Activated naive CD8-positive, alpha-beta T cell treated with anti-CD3 and anti-CD28 coated beads, Interleukin-2, amount 50 U/mL, for 24 hours (primary cell): ENCODE data around the gene CDK6.

Experiments used
- ATAC-seq: fragments of 150-1000 bp; cut with Tn5 transposase; one replicate; pipeline ENCODE4 v1.10.0; 2021
- DNase-seq: peaks from one replicate; pipeline ENCODE4 v3.0.0; 2021
- H3K27ac Mint-ChIP-seq: one replicate; pipeline ENCODE4 v1.8.0; 2021; ENCODE audit warnings: mild to moderate bottlenecking, mixed read lengths
- H3K27me3 Mint-ChIP-seq: one replicate; pipeline ENCODE4 v1.8.0; 2021; ENCODE audit warnings: mixed read lengths
- H3K36me3 Mint-ChIP-seq: one replicate; pipeline ENCODE4 v1.8.0; 2021; ENCODE audit warnings: low read depth, mixed read lengths
- H3K4me1 Mint-ChIP-seq: one replicate; pipeline ENCODE4 v1.8.0; 2021; ENCODE audit warnings: mixed read lengths
- H3K4me3 Mint-ChIP-seq: one replicate; pipeline ENCODE4 v1.8.0; 2021; ENCODE audit warnings: mild to moderate bottlenecking, moderate library complexity, mixed read lengths
- H3K9me3 Mint-ChIP-seq: one replicate; pipeline ENCODE4 v1.8.0; 2021; ENCODE audit warnings: mixed read lengths

CDK6 gene

GRCh38 chr7:92725161-92725925 is 111.0 kb downstream of the CDK6 start:
- Mint-ChIP-seq H3K4me3 (no peak overlapping the region), H3K4me1 (peaks cover 57% of the 10 kb centered on the region), H3K9me3 (no peaks in the 10 kb centered on the region), H3K27ac (no peak overlapping the region), H3K27me3 (no peaks in the 10 kb centered on the region), H3K36me3 (peaks cover 75% of the 10 kb centered on the region)
- ATAC-seq (no peak), DNase-seq (no peak)

DNA sequence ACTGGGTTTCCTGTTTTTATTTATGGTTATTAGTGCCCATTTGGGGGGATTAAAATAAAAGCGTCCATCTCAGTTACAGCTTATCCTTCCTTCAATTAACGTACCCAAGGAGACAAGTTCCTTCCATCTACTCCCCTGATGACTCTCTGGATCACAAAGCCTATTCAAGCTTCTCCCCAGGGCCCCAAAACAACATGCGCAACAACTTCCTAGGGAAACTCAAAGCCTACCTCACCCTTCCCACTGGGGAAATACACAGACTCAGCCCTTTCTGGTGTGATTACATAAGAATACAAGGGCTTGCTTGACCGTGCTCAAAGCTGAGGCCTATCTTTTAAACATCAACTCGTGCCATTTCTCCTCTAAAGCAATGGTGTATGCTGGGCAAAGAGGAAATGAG is 112.4 kb downstream of the CDK6 start:
- peaks cover 56% of the 10 kb centered on the region for H3K4me1 Mint-ChIP-seq
- DNase-seq (no peak), ATAC-seq (no peak)
- H3K27me3 Mint-ChIP-seq: no peaks in the 10 kb centered on the region
- no peaks in the 10 kb centered on the region for H3K9me3 Mint-ChIP-seq
- no peak overlapping the region for H3K27ac Mint-ChIP-seq
- H3K36me3 Mint-ChIP-seq: peaks cover 72% of the 10 kb centered on the region
- H3K4me3 Mint-ChIP-seq: no peak overlapping the region

GRCh38 chr7:92723205-92723604 is 113.2 kb downstream of the CDK6 start:
- ATAC-seq: no peak
- peaks cover 76% of the 10 kb centered on the region for H3K36me3 Mint-ChIP-seq
- H3K4me3 Mint-ChIP-seq: no peak overlapping the region
- no peaks in the 10 kb centered on the region for H3K27me3 Mint-ChIP-seq
- no peaks in the 10 kb centered on the region for H3K9me3 Mint-ChIP-seq
- no peak for DNase-seq
- H3K4me1 Mint-ChIP-seq: peaks cover 57% of the 10 kb centered on the region
- H3K27ac Mint-ChIP-seq: no peak overlapping the region

DNA sequence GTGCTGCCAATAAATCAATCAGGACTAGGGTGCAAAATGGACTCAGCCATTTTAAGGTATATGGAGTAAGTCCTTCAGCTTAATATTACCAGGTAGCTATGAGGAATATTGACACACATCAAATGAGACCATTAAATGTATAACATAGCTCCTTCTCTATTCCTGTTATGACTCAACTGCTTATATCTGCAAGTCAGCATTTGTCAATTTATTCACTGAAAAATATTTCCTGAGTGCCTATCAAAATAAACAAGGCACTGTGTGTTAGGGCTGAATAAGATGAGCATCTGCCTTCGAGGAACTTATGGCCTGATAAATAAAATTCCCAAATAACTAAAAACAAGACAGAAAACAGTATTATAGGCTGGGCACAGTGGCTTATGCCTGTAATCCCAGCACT is 113.8 kb downstream of the CDK6 start:
- DNase-seq: no peak
- H3K27ac Mint-ChIP-seq: peak overlapping the region; percentile 22
- H3K4me1 Mint-ChIP-seq: peaks cover 63% of the 10 kb centered on the region
- no peaks in the 10 kb centered on the region for H3K27me3 Mint-ChIP-seq
- no peak for ATAC-seq
- no peak overlapping the region for H3K4me3 Mint-ChIP-seq
- H3K9me3 Mint-ChIP-seq: no peaks in the 10 kb centered on the region
- H3K36me3 Mint-ChIP-seq: peaks cover 81% of the 10 kb centered on the region

- ATAC-seq: no peak
- H3K9me3 Mint-ChIP-seq: no peaks in the 10 kb centered on the region
- peak overlapping the region; percentile 28 for H3K27ac Mint-ChIP-seq
- peaks cover 64% of the 10 kb centered on the region for H3K4me1 Mint-ChIP-seq
- no peak overlapping the region for H3K4me3 Mint-ChIP-seq
- no peak for DNase-seq
- no peaks in the 10 kb centered on the region for H3K27me3 Mint-ChIP-seq
- peaks cover 80% of the 10 kb centered on the region for H3K36me3 Mint-ChIP-seq
These were observed 115.6 kb downstream of the CDK6 start for GRCh38 chr7:92720604-92721350.

DNA sequence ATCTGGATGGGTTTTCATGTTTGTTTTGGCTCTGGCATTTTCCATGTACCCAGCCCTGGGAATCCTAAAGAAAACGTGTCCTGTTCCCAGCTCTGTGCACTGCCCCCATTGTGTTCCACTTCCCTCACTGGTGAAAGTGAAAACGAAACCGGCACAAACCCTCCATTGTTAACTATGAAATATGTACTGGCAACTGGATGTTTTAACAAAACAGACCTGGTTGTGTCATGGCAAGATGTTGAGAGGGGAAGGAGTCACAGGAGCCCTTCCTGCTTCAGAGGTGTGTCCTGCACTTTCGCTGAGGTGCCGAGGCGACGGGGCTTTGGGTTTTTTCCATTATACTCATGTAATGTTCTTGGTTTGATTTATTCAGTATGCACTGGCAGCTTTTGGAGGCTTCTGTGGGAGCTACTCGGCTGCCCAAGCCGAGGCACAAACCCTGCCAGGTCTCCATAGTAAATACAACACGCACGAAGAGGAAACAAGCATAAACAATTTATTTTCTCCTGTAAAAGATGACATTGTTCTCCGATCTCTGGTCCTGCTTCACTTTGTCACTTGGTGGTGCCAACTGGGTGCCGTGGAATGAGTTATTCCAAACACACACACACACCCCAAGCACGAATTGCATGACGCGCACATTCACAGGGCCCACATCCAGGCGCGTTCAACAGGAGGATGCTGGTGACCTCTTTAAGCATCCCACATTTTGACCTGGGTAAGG is 118.2 kb downstream of the CDK6 start:
- Mint-ChIP-seq H3K4me1 (peaks cover 61% of the 10 kb centered on the region), H3K36me3 (peaks cover 69% of the 10 kb centered on the region), H3K27ac (peak overlapping the region; percentile 89), H3K4me3 (peak overlapping the region; percentile 75), H3K27me3 (no peaks in the 10 kb centered on the region), H3K9me3 (no peaks in the 10 kb centered on the region)
- ATAC-seq (peak; percentile 92), DNase-seq (peak; percentile 54)

GRCh38 chr7:92717623-92717992 is 118.8 kb downstream of the CDK6 start:
- Mint-ChIP-seq H3K4me1 (peaks cover 57% of the 10 kb centered on the region), H3K27ac (peak overlapping the region; percentile 89), H3K27me3 (no peaks in the 10 kb centered on the region), H3K9me3 (no peaks in the 10 kb centered on the region), H3K36me3 (peaks cover 65% of the 10 kb centered on the region), H3K4me3 (peak overlapping the region; percentile 75)
- DNase-seq: no peak
- ATAC-seq: no peak

- no peaks in the 10 kb centered on the region for H3K27me3 Mint-ChIP-seq
- peak overlapping the region; percentile 89 for H3K27ac Mint-ChIP-seq
- ATAC-seq (no peak), DNase-seq (no peak)
- H3K36me3 Mint-ChIP-seq: peaks cover 61% of the 10 kb centered on the region
- no peaks in the 10 kb centered on the region for H3K9me3 Mint-ChIP-seq
- no peak overlapping the region for H3K4me3 Mint-ChIP-seq
- peaks cover 54% of the 10 kb centered on the region for H3K4me1 Mint-ChIP-seq
These were observed 119.4 kb downstream of the CDK6 start for GRCh38 chr7:92716825-92717580.

DNA sequence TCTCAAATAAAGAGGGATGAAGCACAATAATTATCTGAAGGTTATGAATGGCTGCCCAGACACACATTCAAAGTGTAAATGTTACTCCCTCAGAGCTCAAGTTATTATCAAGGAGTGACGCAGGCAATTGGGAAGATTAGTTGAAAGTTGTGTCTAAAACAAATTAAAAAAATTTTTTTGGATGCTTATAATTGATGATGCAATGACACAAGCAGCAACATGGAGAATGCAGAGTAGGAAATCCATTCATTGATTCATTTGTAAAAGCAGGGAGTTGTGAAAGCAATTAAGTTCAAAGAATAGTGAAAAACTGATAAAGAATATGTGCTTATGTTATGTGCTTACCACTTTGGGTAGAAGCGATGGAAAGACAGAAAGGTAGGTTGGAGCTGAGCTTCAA is 120.4 kb downstream of the CDK6 start:
- no peak overlapping the region for H3K4me3 Mint-ChIP-seq

GRCh38 chr7:92714767-92715166 is 121.6 kb downstream of the CDK6 start:
- peaks cover 47% of the 10 kb centered on the region for H3K4me1 Mint-ChIP-seq
- ATAC-seq: no peak
- H3K4me3 Mint-ChIP-seq: no peak overlapping the region
- no peaks in the 10 kb centered on the region for H3K27me3 Mint-ChIP-seq
- no peak overlapping the region for H3K27ac Mint-ChIP-seq
- no peak for DNase-seq
- peaks cover 58% of the 10 kb centered on the region for H3K36me3 Mint-ChIP-seq
- no peaks in the 10 kb centered on the region for H3K9me3 Mint-ChIP-seq

More for the DNA sequence above, 120.4 kb downstream of the CDK6 start:
- Mint-ChIP-seq H3K9me3 (no peaks in the 10 kb centered on the region), H3K27ac (no peak overlapping the region), H3K4me1 (peaks cover 48% of the 10 kb centered on the region), H3K36me3 (peaks cover 60% of the 10 kb centered on the region), H3K27me3 (no peaks in the 10 kb centered on the region)
- no peak for ATAC-seq
- DNase-seq: no peak

- Mint-ChIP-seq H3K27me3 (no peaks in the 10 kb centered on the region), H3K9me3 (no peaks in the 10 kb centered on the region), H3K27ac (peak overlapping the region; percentile 1), H3K4me1 (peaks cover 45% of the 10 kb centered on the region), H3K4me3 (no peak overlapping the region), H3K36me3 (peaks cover 55% of the 10 kb centered on the region)
- ATAC-seq (no peak), DNase-seq (no peak)
These were observed 122.1 kb downstream of the CDK6 start for GRCh38 chr7:92714280-92714679.

DNA sequence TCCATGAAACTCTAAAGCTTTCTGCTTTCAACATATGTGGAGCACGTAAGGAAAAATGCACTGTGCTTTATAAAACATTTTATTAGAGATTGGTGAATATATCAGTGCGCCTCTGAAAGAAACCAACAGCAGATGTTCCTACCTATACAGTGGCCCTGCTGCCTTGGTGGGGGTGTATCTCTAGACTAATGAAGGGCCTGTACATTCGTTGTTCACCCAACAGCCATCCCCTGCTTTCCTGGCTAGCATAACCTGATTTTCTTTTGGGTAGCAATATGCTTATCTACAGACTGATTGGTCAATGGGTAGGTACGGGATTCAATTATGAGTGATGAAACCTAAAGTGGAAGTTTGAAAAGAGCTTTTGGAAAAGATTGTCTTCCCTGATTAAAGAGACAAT is 126.5 kb downstream of the CDK6 start:
- no peak for ATAC-seq
- peak overlapping the region; percentile 65 for H3K27ac Mint-ChIP-seq
- no peak for DNase-seq
- H3K36me3 Mint-ChIP-seq: peaks cover 54% of the 10 kb centered on the region
- H3K27me3 Mint-ChIP-seq: no peaks in the 10 kb centered on the region
- H3K4me1 Mint-ChIP-seq: peaks cover 60% of the 10 kb centered on the region
- H3K4me3 Mint-ChIP-seq: no peak overlapping the region
- peaks cover 6% of the 10 kb centered on the region for H3K9me3 Mint-ChIP-seq

GRCh38 chr7:92709150-92709549 is 127.2 kb downstream of the CDK6 start:
- Mint-ChIP-seq H3K9me3 (peaks cover 7% of the 10 kb centered on the region), H3K36me3 (peaks cover 56% of the 10 kb centered on the region), H3K4me3 (no peak overlapping the region), H3K27ac (peak overlapping the region; percentile 82), H3K4me1 (peaks cover 57% of the 10 kb centered on the region), H3K27me3 (no peaks in the 10 kb centered on the region)
- ATAC-seq (no peak), DNase-seq (no peak)
